HL-60 (cell line): ENCODE data around the gene ABCC11.

Source experiments
- GABPA ChIP-seq: IDR thresholded peaks from 2 replicates; pipeline ENCODE4 v1.6.1; 2012; ENCODE audit warnings: low read depth
- POLR2AphosphoS5 ChIP-seq: IDR thresholded peaks from 2 replicates; pipeline ENCODE4 v1.6.1; 2012; ENCODE audit warnings: low read depth
- SPI1 ChIP-seq: IDR thresholded peaks from 2 replicates; pipeline ENCODE4 v1.6.1; 2012; ENCODE audit warnings: low read depth, mild to moderate bottlenecking, borderline replicate concordance
- TF ChIP-seq, protein P1 (sequence below): IDR thresholded peaks from one replicate; pipeline ENCODE4 v1.5.1; 2011; ENCODE audit warnings: low read length, control low read depth, inconsistent platforms; ENCODE audit not compliant: insufficient read depth
- TF ChIP-seq, protein P2 (sequence below): IDR thresholded peaks from 2 replicates; pipeline ENCODE4 v1.6.1; 2012; ENCODE audit warnings: low read depth; ENCODE audit not compliant: insufficient replicate concordance

DNA sequence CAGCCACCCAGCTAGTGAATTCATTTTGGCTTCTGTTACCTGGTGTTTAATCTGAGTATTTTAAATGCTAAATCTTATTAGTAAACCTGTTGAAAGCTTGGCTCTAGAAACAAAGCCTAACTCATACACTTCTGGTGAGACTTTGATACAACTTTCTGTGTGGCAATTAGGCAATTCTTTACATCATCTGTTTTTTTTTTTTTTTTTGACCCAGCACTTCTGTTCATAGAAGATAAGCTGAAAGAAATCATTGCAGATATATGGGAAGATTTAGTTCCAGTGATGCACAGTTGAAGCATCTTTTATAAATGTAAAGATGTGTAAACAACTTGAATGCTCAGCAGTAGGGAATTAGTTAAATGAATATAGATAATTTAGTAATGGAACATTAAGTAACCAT lies 21.7 kb upstream of the ABCC11 start:
- TF ChIP-seq, protein P1, sequence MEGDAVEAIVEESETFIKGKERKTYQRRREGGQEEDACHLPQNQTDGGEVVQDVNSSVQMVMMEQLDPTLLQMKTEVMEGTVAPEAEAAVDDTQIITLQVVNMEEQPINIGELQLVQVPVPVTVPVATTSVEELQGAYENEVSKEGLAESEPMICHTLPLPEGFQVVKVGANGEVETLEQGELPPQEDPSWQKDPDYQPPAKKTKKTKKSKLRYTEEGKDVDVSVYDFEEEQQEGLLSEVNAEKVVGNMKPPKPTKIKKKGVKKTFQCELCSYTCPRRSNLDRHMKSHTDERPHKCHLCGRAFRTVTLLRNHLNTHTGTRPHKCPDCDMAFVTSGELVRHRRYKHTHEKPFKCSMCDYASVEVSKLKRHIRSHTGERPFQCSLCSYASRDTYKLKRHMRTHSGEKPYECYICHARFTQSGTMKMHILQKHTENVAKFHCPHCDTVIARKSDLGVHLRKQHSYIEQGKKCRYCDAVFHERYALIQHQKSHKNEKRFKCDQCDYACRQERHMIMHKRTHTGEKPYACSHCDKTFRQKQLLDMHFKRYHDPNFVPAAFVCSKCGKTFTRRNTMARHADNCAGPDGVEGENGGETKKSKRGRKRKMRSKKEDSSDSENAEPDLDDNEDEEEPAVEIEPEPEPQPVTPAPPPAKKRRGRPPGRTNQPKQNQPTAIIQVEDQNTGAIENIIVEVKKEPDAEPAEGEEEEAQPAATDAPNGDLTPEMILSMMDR, result no peak
- TF ChIP-seq POLR2AphosphoS5 (no peak), GABPA (no peak), SPI1 (no peak)
- TF ChIP-seq, protein P2, sequence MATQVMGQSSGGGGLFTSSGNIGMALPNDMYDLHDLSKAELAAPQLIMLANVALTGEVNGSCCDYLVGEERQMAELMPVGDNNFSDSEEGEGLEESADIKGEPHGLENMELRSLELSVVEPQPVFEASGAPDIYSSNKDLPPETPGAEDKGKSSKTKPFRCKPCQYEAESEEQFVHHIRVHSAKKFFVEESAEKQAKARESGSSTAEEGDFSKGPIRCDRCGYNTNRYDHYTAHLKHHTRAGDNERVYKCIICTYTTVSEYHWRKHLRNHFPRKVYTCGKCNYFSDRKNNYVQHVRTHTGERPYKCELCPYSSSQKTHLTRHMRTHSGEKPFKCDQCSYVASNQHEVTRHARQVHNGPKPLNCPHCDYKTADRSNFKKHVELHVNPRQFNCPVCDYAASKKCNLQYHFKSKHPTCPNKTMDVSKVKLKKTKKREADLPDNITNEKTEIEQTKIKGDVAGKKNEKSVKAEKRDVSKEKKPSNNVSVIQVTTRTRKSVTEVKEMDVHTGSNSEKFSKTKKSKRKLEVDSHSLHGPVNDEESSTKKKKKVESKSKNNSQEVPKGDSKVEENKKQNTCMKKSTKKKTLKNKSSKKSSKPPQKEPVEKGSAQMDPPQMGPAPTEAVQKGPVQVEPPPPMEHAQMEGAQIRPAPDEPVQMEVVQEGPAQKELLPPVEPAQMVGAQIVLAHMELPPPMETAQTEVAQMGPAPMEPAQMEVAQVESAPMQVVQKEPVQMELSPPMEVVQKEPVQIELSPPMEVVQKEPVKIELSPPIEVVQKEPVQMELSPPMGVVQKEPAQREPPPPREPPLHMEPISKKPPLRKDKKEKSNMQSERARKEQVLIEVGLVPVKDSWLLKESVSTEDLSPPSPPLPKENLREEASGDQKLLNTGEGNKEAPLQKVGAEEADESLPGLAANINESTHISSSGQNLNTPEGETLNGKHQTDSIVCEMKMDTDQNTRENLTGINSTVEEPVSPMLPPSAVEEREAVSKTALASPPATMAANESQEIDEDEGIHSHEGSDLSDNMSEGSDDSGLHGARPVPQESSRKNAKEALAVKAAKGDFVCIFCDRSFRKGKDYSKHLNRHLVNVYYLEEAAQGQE, result no peak
